ENCODE results near the gene SLC10A3. TPM values are rescaled to one million over a fixed set of nuclear protein-coding genes. Genes with fewer than 3 reads are reported as not detected.

Gene SLC10A3
- total and polyA plus RNA-seq, 2 of the 13 experiments (the other 11 are each of a cell fraction or from before 2014, with no cell fraction given), result 10.1 to 11.5 TPM

GRCh38 chrX:154519389-154519788 lies 29.0 kb upstream of the SLC10A3 start:
- H3K4me1 ChIP-seq (ENCODE audit: insufficient read depth, low read length), result peaks cover 27% of the 10 kb centered on the region
- CTCF ChIA-PET (ENCODE audit: low intra/inter-chr PET ratio, low total read pairs), result no interaction called here
- H3K4me3 ChIP-seq (replicated peaks in 1 of 3; ENCODE audit: insufficient read depth in 1 of 3, low read depth in 2 of 3, low read length in 3 of 3), result no peak overlapping the region
- no peaks in the 10 kb centered on the region for H3K9me3 ChIP-seq (ENCODE audit: low read length)
- POLR2A ChIA-PET, result interaction anchor here (3.9 kb wide), 1 partner anchor 8 kb away, joined by 34 read pairs; no protein-coding TSS in a partner anchor
- no peak overlapping the region for H3K27ac ChIP-seq (ENCODE audit: extremely low read length, insufficient read depth, low read length)
- ATAC-seq (no peak), DNase-seq (ENCODE audit: low spot score) (no peak), FAIRE-seq (no peak)
- no peak overlapping the region for H2AFZ ChIP-seq (ENCODE audit: low read length)
- no peaks in the 10 kb centered on the region for H3K36me3 ChIP-seq (replicated peaks in 1 of 2; ENCODE audit: control insufficient read depth in 1 of 2, insufficient read depth in 2 of 2, low read length in 2 of 2)
- no peaks in the 10 kb centered on the region for H3K79me2 ChIP-seq (ENCODE audit: insufficient read depth, low read length)
- in situ Hi-C loops (cut with HindIII; ENCODE audit: extremely low pct_ligation_motif_present, low pct_unique_long_range_greater_than_20kb), result loop anchor here (5.0 kb wide), 1 partner anchor 37 kb away; no protein-coding TSS in a partner anchor
- no TSS peak for BruUV-seq (replicated peaks)
- H4K20me1 ChIP-seq (ENCODE audit: insufficient read depth, low read length), result no peaks in the 10 kb centered on the region
- WGBS (ENCODE audit: low lambda C conversion rate), result 100% methylated on average over 2 of the region's 8 CpGs
- H3K4me2 ChIP-seq (ENCODE audit: low read depth, low read length), result no peak overlapping the region
- intact Hi-C loops (cut with micrococcal nuclease; ENCODE audit: unreplicated experiment), result no loop called here
- H3K9ac ChIP-seq (ENCODE audit: insufficient read depth, low read depth, low read length), result no peak overlapping the region
- H3K27me3 ChIP-seq (ENCODE audit: control insufficient read depth in 1 of 2, insufficient read depth in 2 of 2, low read length in 2 of 2), result no peaks in the 10 kb centered on the region
- TF ChIP-seq ZNF362 (CRISPR knock-in tag; IDR thresholded peaks at IDR 0.05; ENCODE audit: borderline replicate concordance) (no peak), MIXL1 (CRISPR knock-in tag; IDR thresholded peaks at IDR 0.05) (no peak), ZNF549 (CRISPR knock-in tag; IDR thresholded peaks at IDR 0.05) (no peak), REPIN1 (CRISPR knock-in tag; IDR thresholded peaks at IDR 0.05; ENCODE audit: borderline replicate concordance, low read depth) (no peak), NFKB2 (CRISPR knock-in tag; IDR thresholded peaks at IDR 0.05; ENCODE audit: borderline replicate concordance) (no peak), ZNF646 (CRISPR knock-in tag; IDR thresholded peaks at IDR 0.05) (no peak), HMG20A (CRISPR knock-in tag; IDR thresholded peaks at IDR 0.05; ENCODE audit: borderline replicate concordance) (no peak), TRIM24 (CRISPR knock-in tag; IDR thresholded peaks at IDR 0.05) (no peak), GPBP1L1 (CRISPR knock-in tag; IDR thresholded peaks at IDR 0.05) (no peak), ZNF142 (CRISPR knock-in tag; IDR thresholded peaks at IDR 0.05) (no peak)

Measured in HepG2 (cell line).